Fibroblast of pulmonary artery (primary cell): ENCODE data around the gene SBK2.
"Not testable (repeated sequence)": the region's sequence is repeated elsewhere in the genome, so short reads cannot be mapped to it uniquely, and the experiment has no call there.

Experiments used
- DNase-seq: peaks from one replicate; pipeline ENCODE4 v3.0.0-alpha.2; 2010; ENCODE audit warnings: low read depth
- H3K4me3 ChIP-seq: replicated peaks from 2 replicates; pipeline ENCODE4 v1.5.1; 2011; ENCODE audit warnings: low read depth, mild to moderate bottlenecking, control low read depth, low read length, moderate library complexity
- CTCF ChIP-seq: IDR thresholded peaks from 2 replicates; pipeline ENCODE4 v1.5.1; 2011; ENCODE audit warnings: mild to moderate bottlenecking, control low read depth, low read length, inconsistent platforms; ENCODE audit errors: missing control alignments

Gene SBK2

DNA sequence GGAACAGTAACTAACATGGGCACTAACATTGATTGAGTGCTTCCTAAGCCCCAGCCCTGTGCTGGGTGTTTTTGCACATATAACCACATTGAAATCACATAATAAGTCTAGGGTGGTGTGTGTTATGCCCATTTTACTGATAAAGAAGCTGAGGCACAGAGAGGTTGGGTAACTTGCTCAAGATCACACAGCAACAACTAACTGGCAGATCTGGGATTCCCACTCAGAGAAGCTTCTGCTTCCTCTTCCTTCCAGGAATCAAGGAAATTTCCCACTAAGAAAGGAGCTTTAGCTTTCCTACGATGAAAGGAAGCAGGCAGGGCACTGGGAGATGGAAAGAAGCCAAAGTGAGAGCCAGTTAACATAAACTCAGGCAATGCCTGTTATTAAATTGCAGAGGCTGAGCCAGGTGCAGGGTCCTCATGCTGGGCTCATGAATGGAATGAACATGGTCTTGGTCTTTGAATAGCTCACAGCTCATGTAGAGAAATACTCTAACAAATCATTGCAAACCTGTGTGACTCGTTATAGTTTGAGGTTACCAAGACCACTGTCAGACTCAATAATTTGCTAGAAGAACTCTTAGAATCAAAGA, 38.6 kb downstream of the SBK2 start:
- DNase-seq = no peak
- no peak overlapping the region for H3K4me3 ChIP-seq
- TF ChIP-seq CTCF = no peak

DNA sequence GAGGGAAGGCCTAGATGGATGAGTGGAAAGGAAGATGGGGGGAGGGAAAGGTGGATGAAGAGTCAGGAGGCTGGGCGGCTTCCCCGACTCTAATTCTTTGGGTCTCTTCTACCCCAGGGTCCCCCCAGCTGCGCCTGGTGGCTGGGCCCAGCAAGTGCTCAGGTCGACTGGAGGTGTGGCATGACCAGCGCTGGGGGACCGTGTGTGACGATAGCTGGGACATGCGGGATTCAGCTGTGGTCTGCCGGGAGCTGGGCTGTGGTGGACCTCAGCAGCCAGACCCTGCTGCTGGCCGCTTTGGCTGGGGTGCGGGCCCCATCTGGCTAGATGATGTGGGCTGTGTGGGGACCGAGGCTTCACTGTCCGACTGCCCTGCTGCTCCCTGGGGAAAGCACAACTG, 39.2 kb downstream of the SBK2 start:
- no peak for DNase-seq
- TF ChIP-seq CTCF = no peak
- no peak overlapping the region for H3K4me3 ChIP-seq

GRCh38 chr19:55496820-55497219, 40.1 kb downstream of the SBK2 start:
- H3K4me3 ChIP-seq, DNase-seq: not testable (repeated sequence)

DNA sequence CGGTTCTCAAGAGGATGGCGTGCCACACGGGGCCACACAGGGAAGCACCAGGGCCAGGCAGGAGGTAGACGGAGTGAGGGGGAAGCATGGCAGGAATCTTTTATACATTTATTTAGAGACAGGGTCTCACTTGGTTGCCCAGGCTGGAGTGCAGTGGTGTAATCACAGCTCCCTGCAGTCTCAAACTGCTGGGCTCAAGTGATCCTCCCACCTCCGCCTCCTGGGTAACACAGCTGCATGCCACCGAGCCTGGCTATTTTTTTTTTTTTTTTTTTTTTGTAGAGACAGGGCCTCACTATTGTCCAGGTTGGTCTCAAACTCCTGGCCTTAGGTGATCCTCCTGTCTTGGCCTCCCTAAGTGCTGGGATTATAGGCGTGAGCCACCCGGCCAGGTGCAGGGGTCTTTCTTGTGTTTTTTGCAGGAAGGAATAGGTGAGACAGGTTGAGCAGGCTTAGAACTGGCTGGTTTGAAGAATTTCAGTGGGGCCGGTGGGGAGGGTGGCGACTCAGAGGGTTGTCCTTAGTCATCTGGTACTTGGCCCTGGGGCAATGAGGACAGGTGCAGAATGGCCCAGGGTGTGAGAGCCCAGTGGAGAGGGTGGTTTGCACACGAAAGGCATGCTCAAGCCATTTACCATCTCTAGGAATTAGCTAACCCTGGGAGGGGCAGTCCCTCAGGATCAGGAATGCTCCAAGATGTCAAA, 41.1 kb downstream of the SBK2 start:
- no peak for DNase-seq
- TF ChIP-seq CTCF = no peak
- H3K4me3 ChIP-seq = no peak overlapping the region

GRCh38 chr19:55494172-55494761, 42.7 kb downstream of the SBK2 start:
- H3K4me3 ChIP-seq = peak overlapping the region; percentile 65
- TF ChIP-seq CTCF = no peak
- DNase-seq = peak; percentile 94

- no peak for TF ChIP-seq CTCF
- H3K4me3 ChIP-seq = peak overlapping the region; percentile 65
- peak; percentile 48 for DNase-seq
Measured at GRCh38 chr19:55493645-55494171, 43.2 kb downstream of the SBK2 start.

- H3K4me3 ChIP-seq = peak overlapping the region; percentile 65
- DNase-seq = peak; percentile 45
- TF ChIP-seq CTCF = no peak
Measured at GRCh38 chr19:55493052-55493644, 43.8 kb downstream of the SBK2 start.
